Esophagus mucosa (tissue), 1 donor: Measurements from ENCODE around the gene CCDC117. TPM values are rescaled to one million over a fixed set of nuclear protein-coding genes. Genes with fewer than 3 reads are reported as not detected.
"Not testable (repeated sequence)": the region's sequence is repeated elsewhere in the genome, so short reads cannot be mapped to it uniquely, and the experiment has no call there.

Source experiments
- ATAC-seq: fragments of 200-7000 bp; cut with Tn5 transposase; one replicate; pipeline ENCODE4 v1.9.1; 2020
- total RNA-seq: library from RNA; stranded (reverse); gene quantifications from one replicate; pipeline ENCODE4 v1.2.4, GENCODE V29; 2023
- donor health status: DM: yes; HTN: yes; CAD: no.

Gene CCDC117, protein sequence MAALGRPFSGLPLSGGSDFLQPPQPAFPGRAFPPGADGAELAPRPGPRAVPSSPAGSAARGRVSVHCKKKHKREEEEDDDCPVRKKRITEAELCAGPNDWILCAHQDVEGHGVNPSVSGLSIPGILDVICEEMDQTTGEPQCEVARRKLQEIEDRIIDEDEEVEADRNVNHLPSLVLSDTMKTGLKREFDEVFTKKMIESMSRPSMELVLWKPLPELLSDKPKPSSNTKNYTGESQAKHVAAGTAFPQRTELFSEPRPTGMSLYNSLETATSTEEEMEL
- 8.5 TPM for total RNA-seq

DNA sequence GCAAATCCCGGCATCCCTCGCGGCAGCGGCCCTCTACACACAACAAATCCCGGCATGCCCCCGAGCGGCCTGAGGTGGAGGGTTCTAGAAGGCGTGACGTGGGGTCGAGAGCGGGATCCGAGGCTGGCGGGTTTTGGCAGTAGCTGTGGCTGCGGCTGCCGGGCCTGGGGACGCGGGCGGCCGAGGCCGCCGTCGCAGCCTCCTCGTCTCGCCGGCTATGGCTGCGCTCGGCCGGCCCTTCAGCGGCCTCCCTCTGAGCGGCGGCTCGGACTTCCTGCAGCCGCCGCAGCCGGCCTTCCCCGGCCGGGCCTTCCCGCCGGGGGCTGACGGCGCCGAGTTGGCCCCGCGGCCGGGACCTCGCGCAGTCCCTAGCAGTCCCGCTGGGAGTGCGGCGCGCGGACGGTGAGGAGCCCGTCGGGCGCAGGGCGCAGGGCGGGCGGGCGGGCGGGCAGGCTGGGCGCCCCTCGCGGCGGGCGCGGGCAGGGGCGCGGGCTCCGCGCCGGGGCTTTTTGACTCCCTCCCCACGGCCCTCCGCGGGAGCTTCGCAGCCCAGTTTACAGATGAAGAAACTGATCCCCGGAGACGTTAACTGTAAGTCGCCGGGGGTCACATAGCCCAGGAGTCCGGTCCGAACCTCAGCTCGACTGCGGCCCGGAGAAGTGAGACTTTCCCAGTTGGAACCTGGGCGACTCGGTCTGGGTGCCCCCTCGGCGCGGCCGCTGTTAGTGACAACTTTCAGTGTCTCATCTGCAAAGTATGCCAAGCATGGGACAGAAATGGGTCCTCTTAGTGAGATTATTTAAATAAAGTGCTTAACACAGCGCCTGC lies at the start of gene CCDC117:
Gene CCDC117 (plus strand): TSS at position 63 of the 828 bp plus-strand sequence. CDS start 155 bp downstream, at position 218.
- ATAC-seq: peak; percentile 88

DNA sequence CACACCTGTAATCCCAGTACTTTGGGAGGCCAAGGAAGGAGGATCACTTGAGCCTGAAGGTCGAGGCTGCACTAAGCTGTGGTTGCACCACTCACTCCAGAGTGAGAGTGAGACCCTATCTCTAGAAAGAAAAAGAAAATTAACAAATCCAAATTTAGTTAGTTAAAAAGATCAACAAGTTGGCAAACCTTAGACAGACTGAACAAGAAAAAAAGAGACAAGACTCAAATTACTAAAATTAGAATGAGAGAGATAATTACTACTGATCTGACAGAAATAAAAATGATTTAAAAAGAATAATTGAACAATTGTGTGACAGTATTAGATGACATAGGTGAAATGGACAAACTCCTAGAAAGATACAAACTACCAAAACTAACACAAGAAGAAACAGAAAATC lies 44.5 kb upstream of the CCDC117 start:
- no peak for ATAC-seq

DNA sequence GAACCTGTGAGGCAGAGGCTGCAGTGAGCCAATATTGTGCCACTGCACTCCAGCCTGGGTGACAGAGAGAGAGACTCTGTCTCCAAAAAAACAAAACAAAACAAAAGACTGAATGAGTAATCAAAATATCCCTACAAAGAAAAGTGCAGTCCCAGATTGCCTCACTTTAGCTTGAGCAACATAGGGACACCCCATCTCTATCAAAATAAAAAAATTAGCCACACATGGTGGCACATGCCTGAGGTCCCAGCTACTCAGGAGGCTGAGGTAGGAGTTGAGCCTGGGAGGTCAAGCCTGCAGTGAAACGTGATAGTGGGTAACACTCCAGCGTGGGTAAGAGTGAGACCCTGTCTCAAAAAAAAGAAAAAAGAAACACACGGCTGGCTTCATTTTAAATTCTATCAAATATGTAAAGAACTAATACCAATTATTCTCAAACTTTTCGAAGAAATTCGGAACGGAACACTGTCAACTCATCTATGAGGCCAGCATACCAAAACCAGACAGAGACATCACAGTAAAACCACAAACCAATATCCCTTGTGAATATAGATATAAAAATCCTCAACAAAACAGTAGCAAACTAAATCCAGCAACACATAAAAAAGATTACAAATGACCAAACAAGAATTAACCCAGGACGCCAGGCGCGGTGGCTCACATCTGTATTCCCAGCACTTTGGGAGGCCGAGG lies 43.7 kb upstream of the CCDC117 start:
- ATAC-seq: peak; percentile 35

DNA sequence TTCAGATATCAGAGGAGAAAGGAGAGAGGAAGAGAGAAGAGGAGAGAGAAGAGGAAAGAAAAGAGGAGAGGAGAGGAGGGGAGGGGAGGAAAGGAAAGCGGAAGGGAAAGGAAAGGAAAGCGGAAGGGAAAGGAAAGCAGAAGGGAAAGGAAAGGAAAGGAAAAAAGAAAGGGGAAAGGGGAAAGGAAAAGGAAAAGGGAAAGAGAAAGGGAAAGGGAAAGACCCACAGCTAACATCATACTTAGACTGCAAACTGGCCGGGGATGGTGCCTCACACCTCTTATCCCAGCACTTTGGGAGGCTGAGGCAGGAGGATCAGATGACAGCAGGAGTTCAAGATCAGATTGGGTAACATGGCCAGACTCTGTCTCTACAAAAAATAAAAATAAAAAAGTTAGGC lies 42.3 kb upstream of the CCDC117 start:
- no peak for ATAC-seq

DNA sequence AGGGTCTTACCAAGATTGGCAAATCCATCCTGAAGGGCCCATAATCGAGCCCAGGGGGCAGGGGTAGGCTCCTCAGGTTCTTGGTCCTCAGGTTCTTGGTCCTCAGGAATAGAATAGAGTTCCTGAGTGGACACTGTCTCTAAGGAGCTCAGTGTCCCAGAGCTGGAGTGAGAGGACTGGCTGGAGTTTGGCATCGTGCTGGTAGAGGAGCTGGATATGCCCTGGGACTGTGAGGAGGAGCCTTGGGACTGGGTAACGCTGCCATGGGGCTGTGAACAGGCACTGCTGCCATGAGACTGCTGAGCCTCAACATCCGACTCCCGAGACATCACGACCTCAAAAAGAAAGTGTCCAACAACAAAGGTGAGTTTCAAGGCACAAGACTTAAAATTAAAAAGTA lies 38.1 kb upstream of the CCDC117 start:
- no peak for ATAC-seq

DNA sequence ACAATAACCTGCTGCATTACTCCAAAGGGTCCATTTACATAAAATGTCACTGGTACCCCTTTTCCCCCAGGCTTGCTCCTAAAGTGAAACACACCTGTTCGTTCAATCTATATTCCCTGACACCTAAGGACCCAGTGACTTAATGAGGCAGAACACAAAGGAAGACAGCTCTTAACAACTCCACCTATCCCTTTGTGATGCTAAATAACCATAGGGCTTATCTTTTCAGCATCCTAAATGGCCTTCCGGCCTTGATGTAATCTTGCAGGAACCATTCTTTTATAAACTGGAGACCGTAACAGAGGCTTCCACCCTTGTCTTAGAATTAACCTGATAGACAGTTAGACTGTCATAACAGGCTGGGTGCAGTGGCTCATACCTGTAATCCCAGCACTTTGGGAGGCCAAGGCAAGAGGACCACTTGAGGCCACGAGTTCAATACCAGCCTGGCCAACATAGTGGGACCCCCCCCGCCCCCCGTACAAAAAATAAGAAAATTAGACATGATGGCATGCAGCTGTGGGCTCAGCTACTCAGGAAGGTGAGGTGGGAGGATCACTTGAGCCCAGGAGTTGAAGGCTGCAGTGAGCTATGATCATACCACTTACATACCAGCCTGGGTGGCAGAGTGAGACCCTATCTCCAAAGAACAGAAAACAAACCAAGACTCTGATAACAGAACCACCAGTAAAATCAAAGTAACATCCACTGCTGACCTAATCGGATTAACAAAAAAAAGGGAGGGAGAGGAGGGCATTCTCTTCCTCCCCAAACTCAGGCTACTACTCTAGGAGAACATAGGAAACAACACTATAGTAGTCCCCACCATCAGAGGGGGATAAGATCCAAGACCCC lies 36.0 kb upstream of the CCDC117 start:
- no peak for ATAC-seq

DNA sequence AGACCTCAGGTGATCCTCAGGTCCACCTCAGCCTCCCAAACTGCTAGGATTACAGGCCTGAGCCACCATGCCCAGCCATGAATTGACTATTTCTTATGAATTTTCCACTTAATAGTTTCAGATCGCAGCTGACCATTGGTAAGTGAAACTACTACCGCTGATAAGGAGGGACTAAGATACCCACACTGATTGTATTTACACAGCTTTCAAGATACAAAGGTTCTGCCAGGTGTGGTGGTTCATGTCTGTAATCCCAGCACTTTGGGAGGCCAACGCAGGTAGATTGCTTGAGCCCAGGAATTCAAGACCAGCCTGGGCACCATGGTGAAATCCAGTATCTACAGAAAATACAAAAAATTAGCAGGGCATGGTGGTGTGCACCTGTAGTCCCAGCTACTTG lies 34.8 kb upstream of the CCDC117 start:
- no peak for ATAC-seq

DNA sequence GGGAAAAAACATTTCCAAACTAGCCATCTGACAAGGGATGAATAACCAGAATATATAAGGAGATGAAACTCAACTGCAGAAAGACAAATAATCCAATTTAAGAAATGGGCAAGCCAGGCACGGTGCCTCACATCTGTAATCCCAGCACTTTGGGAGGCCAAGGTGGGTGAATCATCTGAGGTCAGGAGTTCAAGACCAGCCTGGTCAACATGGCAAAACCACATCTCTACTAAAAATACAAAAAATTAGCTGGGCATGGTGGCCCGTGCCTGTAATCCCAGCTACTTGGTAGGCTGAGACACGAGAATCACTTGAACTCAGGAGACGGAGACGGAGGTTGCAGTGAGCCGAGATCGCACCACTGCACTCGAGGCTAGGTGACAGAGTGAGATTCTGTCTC lies 33.6 kb upstream of the CCDC117 start:
- ATAC-seq: not testable (repeated sequence)

DNA sequence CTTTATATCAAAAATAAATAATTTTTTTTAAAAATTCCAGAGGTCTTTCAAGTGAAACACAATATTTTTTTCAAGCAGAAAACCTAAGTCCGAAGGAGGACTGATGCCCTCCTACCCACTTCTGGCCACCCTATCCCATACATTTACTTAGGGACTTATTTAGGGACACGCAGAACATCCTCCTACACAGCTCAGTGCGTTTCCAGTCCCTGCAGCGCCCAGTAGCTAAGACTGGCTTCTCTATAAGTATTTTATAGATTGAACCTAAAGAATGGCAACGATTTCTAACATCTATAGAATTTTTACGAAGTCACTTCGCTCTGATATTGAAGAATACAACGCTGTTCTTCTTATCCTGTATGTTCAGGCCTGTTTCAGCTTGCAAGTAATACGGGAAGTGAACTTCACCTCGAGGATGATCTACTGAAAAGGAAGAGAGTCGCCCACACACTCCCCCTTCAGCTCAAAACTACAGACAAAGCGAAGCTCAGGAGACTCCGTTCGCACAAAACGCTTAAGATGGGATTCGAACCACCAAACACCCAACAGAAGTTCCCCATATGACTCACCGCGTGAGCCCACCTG lies 31.2 kb upstream of the CCDC117 start:
- no peak for ATAC-seq

DNA sequence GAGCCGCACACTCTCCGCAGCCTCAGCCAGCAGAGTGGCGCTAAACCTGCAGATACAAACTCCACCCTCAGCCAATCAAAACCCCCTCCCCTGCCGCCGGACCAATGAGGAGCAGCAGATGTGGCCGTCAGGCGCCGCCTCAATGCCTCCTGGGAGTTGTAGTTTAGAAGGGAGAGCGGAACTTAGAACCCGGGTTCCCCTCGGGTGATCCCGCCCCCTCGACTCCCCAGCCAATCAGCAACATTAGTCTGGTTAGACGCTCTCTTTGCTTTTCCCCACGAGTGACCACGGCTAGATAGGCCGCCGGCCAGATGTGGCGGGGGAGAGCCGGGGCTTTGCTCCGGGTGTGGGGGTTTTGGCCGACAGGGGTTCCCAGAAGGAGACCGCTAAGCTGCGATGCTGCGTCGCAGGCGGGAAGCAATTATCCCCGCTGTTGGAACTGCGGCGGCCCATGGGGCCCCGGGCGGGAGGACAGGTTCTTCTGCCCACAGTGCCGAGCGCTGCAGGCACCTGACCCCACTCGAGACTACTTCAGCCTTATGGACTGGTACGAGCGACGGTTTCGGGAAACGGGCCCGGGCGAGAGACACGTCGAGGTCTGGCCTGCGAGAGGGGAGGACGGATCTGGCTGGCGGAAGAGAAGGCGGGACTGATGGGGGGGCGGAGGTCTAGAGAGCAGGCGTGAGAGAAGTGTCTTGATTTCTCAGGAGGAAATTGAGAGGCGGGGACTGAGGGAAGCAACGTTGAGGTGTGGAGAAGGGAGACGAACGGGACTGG lies 30.5 kb upstream of the CCDC117 start, which contains the start of the genes CHEK2 and HSCB:
Gene CHEK2 (minus strand): TSS at position 36 of the 777 bp plus-strand sequence. CDS start 7,099 bp downstream, outside the sequence.
Gene HSCB (plus strand): TSS at position 255 of the 777 bp plus-strand sequence. CDS start 57 bp downstream, at position 312.
- ATAC-seq: peak; percentile 99

DNA sequence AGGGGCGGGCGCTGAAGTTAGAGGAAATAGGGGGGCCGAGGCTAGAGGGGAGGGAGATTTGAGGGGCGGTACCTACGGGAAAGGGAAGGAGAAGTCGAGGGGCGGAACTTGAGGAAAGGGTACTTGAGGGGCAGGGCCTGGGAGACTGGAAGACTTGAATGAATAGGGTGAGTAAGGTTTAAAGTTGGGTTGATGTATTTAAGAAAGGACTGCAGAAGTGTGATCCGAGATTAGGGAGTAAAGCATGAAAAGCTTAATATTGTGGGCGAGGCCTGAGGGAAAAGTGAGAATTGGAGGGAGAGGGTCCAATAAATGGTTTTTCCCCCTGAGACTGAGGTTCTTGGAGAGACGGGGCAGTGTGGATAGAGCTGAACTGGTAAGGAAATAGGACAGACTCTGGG lies 29.9 kb upstream of the CCDC117 start:
- ATAC-seq: no peak

DNA sequence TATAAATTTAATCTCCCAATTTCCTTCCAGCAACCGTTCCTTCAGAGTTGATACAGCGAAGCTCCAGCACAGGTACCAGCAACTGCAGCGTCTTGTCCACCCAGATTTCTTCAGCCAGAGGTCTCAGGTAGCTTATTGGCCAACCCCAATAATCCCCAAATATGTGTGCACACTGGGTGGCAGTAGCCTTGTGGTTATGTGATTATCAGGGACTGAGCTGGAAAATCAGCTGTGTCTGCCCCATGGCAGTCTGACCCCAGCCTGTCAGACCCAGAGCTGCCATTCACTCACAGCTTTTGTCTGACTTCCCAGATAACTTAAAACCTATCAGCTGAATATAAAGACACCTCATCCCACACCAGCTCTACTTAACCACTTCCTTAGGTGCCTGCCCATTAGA lies 28.6 kb upstream of the CCDC117 start:
- ATAC-seq: no peak

DNA sequence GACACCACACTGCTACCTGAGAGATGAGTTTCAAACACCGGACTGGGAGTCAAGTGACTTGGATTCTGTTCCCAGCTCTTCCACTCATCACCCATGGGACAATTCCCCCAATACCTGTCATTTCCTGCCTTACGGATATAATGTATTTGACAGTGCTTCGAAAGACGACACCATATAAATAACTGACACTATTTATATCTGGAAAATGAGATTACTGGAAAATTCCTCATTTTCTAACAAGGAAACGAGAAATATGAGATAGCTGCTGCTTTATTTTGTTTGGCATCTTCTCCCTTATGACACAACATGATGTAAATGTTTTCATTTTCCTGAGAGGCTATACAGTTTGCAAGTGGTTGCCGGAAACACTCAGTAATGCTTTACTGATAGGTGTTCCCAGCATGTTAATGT lies 22.0 kb upstream of the CCDC117 start:
- no peak for ATAC-seq

DNA sequence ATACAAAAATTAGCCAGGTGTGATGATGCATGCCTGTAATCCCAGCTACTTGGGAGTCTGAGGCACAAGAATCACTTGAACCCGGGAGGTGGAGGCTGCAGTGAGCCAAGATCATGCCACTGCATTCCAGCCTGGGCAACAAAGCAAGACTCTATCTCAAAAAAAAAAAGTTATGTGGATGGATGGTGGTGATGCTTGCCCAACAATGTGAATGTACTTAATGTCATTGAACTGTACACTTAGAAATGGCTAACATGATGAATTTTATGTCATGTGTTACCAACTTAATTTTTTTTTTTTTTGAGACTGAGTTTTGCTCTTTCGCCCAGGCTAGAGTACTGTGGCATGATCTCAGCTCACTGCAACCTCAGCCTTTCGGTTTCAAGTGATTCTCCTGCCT lies 18.0 kb upstream of the CCDC117 start:
- ATAC-seq: not testable (repeated sequence)

DNA sequence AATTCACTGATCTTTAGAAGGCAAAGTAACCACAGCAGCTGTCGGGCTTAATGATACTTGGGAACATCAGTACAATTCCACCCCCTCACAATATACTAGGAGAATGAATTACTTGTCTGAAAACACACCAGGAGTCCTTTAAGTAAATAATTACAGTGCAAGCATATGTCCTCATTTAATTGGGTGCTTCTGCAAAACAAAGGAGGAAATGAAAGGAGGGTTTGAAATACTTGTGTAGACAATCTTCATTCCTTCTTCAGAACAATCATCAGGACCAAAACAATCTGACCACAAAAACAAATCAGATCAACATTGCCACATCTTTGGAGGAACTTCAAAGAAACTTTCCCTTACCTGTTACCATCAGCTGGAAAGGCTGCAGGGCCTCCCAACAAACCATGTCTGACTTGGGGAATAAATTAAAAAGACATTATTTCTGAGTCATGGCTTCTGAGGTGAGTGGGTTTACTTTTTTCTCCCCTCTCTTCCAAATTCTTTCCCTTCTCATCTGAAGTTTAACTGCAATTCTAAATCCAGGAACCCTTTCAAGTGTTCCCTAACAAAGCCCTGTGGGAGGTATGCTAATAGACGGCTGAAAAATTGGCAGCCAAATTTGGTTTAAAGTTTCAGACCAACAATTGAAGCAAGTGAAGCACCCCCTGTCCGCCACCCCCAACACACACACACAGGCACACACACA lies 12.5 kb upstream of the CCDC117 start:
- no peak for ATAC-seq

DNA sequence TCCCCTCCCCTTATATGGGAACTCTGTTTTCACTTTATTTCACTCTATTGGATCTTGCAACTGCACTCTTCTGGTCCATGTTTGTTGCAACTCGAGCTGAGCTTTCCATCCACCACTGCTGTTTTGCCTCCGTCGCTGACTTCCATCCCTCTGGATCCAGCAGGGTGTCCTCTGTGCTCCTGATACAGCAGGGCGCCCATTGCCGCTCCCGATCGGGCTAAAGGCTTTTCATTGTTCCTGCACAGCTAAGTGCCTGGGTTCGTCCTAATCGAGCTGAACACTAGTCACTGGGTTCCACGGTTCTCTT lies 11.1 kb upstream of the CCDC117 start:
- no peak for ATAC-seq

DNA sequence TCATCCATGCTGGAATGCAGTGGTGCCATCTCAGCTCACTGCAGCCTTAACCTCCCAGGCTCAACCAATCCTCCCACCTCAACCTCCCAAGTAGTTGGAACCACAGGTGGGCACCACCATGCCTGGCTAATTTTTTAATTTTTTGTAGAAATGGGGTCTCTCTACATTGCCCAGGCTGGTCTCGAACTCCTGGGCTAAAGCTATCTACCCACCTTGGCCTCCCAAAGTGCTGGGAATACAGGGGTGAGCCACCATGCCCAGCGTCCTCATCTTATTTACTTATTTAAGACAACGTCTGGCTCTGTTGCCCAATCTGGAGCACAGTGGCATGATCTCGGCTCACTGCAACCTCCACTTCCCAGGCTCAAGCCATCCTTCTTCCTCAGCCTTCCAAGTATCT lies 10.5 kb upstream of the CCDC117 start:
- not testable (repeated sequence) for ATAC-seq

DNA sequence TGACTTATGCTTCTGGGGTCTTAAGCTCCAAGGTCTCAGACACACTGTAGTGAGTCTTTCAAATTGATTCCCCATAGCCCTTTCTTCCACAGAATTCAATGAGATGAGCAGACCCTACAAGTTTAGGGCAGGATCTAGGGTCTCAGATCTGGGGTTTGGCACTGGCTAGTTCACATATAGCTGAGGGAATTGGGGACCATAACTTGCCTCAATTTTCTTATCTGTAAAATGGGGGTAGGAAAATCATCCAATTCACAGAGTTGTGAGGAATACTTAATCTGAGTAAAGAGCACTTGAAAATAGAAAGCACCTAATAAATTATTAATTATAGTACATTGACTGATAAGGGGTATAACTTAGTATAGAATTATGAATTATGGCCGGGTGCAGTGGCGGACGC lies 5.9 kb upstream of the CCDC117 start:
- no peak for ATAC-seq

DNA sequence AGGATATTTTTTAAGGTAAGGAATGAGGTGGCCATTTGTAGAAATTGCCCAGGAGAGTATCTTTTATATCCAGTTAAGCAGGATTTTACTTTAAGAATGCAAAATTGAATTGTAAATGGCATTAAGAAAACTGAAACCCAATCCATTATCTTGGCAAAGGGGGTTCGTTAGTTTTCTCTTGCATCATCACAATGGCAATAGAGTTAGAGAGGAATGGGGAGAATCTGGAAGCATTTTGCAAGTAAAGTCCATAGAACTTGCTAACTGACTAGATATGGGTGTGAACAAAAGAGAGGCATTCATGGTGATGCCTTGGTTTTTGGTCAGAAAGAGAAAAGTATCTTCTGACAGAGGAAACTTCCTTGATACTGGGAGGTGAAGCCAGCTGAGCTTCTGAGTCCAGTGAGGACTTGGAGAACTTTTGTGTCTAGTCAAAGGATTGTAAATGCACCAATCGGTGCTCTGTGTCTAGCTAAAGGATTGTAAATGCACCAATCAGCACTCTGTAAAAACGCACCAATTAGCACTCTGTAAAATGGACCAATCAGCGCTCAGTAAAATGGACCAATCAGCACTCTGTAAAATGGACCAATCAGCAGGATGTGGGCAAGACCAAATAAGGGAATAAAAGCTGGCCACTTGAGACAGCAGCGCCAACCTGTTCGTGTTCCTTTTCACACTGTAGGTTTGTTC lies 3.6 kb upstream of the CCDC117 start:
- ATAC-seq: no peak
